Hindlimb muscle (tissue), 1 donor: Measurements from ENCODE around the gene SURF4. TPM values are rescaled to one million over a fixed set of nuclear protein-coding genes. Genes with fewer than 3 reads are reported as not detected.
A peak's percentile ranks its signal among the peaks of the same experiment; 100 is the strongest.

ENCODE experiments used
- DNase-seq: peaks from one replicate; pipeline ENCODE4 v3.0.0-alpha.2; 2013
- polyA plus RNA-seq: library from polyadenylated mRNA; unstranded; fragments of 120-200 nt; gene quantifications from one replicate; pipeline ENCODE4 v1.2.1, GENCODE V29; 2013; ENCODE audit not compliant: insufficient read length

SURF4 gene
- 89.8 TPM for polyA plus RNA-seq

GRCh38 chr9:133375724-133376654 lies at the start of gene SURF4, which contains the start of gene STKLD1:
SURF4 (minus strand) TSS chr9:133376060; CDS start chr9:133375969, 91 bp downstream.
STKLD1 (plus strand) TSS chr9:133376366; CDS start chr9:133376474, 108 bp downstream.
- peak; percentile 97 for DNase-seq

- DNase-seq: no peak
Observed at GRCh38 chr9:133425049-133425632, 49.3 kb upstream of the SURF4 start.

- no peak for DNase-seq
Observed at GRCh38 chr9:133424187-133424586, 48.3 kb upstream of the SURF4 start.

GRCh38 chr9:133423216-133423615 lies 47.4 kb upstream of the SURF4 start:
- no peak for DNase-seq

GRCh38 chr9:133421615-133422542 lies 46.0 kb upstream of the SURF4 start, which contains the start of gene ADAMTS13:
ADAMTS13 (plus strand) TSS chr9:133422367; CDS start chr9:133422444, 77 bp downstream.
- DNase-seq: no peak

- DNase-seq: no peak
Observed at GRCh38 chr9:133420392-133420827, 44.5 kb upstream of the SURF4 start.

- no peak for DNase-seq
Observed at GRCh38 chr9:133419005-133419404, 43.1 kb upstream of the SURF4 start.

GRCh38 chr9:133417541-133418461 lies 41.9 kb upstream of the SURF4 start, which contains the start of gene REXO4:
REXO4 (minus strand) TSS chr9:133418010; CDS start chr9:133417844, 166 bp downstream.
- DNase-seq: peak; percentile 88

- DNase-seq: no peak
Observed at GRCh38 chr9:133415170-133415569, 39.3 kb upstream of the SURF4 start.

GRCh38 chr9:133408042-133408441 lies 32.2 kb upstream of the SURF4 start:
- DNase-seq: no peak

- DNase-seq: peak; percentile 53
Observed at GRCh38 chr9:133406480-133407307, 30.8 kb upstream of the SURF4 start.

- DNase-seq: peak; percentile 27
Observed at GRCh38 chr9:133405508-133406438, 29.9 kb upstream of the SURF4 start.

- no peak for DNase-seq
Observed at GRCh38 chr9:133404454-133405002, 28.7 kb upstream of the SURF4 start.

- no peak for DNase-seq
Observed at GRCh38 chr9:133403766-133404453, 28.1 kb upstream of the SURF4 start.

GRCh38 chr9:133402689-133403088 lies 26.8 kb upstream of the SURF4 start:
- no peak for DNase-seq

- DNase-seq: no peak
Observed at GRCh38 chr9:133401588-133401987, 25.7 kb upstream of the SURF4 start.

- DNase-seq: no peak
Observed at GRCh38 chr9:133400292-133400691, 24.4 kb upstream of the SURF4 start.

- no peak for DNase-seq
Observed at GRCh38 chr9:133397895-133398294, 22.0 kb upstream of the SURF4 start.
